GM12892 (cell line): Measurements from ENCODE around the gene IDI2.

ENCODE experiments used
- POLR2A ChIP-seq: IDR thresholded peaks from 2 replicates; pipeline ENCODE4 v1.6.1; 2011; ENCODE audit warnings: low read depth, low read length, control low read depth
- POLR2AphosphoS5 ChIP-seq: IDR thresholded peaks from 2 replicates; pipeline ENCODE4 v1.6.1; 2011; ENCODE audit warnings: low read depth, low read length, control low read depth

DNA sequence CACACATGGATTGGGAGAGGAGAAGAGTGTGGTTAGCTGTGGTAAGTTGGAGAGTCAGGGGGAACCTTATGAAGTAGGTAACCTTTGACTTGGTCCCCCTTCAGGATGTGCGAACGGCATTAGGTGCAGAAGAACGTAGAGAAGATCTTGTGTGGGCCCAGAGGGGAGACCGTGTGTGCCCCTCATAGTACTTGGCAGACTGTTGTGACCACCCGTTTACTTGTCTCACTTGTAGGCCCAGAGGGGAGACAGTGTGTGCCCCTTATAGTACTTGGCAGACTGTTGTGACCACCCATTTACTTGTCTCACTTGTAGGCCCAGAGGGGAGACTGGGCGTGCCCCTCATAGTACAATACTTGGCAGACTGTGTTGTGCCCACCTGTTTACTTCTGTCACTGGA, 34.9 kb downstream of the IDI2 start:
- TF ChIP-seq POLR2AphosphoS5, result 0 out of 2 replicates have a peak, but pooled peaks have one; percentile 37
- no peak for TF ChIP-seq POLR2A
